Measurements from ENCODE around the gene PCNT.
"Not testable (repeated sequence)": the region's sequence is repeated elsewhere in the genome, so short reads cannot be mapped to it uniquely, and the experiment has no call there.

DNA sequence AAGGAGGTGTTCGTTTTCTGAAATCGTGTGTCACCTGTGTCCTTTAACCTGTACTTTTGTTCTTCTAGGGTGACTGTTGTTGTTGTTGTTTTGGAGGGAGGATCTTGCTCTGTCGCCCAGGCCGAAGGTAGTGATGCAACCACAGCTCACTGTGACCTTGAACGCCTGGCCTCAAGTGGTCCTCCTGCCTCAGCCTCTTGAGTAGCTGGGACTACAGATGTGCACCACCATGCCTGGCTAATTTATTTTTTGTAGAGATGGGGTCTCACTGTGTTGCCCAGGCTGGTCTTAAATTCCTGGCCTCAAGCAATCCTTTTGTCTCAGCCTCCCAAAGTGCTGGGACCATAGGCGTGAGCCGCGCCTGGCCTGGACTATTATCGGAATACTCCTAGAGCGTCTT, 49.0 kb downstream of the PCNT start:
- not testable (repeated sequence) for TF ChIP-seq EZH2 (IDR thresholded peaks at IDR 0.05; ENCODE audit: borderline replicate concordance, low read length)
- TF ChIP-seq, protein P1, sequence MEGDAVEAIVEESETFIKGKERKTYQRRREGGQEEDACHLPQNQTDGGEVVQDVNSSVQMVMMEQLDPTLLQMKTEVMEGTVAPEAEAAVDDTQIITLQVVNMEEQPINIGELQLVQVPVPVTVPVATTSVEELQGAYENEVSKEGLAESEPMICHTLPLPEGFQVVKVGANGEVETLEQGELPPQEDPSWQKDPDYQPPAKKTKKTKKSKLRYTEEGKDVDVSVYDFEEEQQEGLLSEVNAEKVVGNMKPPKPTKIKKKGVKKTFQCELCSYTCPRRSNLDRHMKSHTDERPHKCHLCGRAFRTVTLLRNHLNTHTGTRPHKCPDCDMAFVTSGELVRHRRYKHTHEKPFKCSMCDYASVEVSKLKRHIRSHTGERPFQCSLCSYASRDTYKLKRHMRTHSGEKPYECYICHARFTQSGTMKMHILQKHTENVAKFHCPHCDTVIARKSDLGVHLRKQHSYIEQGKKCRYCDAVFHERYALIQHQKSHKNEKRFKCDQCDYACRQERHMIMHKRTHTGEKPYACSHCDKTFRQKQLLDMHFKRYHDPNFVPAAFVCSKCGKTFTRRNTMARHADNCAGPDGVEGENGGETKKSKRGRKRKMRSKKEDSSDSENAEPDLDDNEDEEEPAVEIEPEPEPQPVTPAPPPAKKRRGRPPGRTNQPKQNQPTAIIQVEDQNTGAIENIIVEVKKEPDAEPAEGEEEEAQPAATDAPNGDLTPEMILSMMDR (conservative IDR thresholded peaks at IDR 0.05 in 1 of 2, IDR thresholded peaks at IDR 0.05 in 1 of 2; ENCODE audit: extremely low read depth in 1 of 2, insufficient read depth in 1 of 2, low read depth in 1 of 2, low read length in 2 of 2) = not testable (repeated sequence)

Data from mammary epithelial cell (primary cell).